ENCODE measurements around the gene CISD3.

GRCh38 chr17:38703742-38704605, 26.2 kb upstream of the CISD3 start:
- TF ChIP-seq, protein P1, sequence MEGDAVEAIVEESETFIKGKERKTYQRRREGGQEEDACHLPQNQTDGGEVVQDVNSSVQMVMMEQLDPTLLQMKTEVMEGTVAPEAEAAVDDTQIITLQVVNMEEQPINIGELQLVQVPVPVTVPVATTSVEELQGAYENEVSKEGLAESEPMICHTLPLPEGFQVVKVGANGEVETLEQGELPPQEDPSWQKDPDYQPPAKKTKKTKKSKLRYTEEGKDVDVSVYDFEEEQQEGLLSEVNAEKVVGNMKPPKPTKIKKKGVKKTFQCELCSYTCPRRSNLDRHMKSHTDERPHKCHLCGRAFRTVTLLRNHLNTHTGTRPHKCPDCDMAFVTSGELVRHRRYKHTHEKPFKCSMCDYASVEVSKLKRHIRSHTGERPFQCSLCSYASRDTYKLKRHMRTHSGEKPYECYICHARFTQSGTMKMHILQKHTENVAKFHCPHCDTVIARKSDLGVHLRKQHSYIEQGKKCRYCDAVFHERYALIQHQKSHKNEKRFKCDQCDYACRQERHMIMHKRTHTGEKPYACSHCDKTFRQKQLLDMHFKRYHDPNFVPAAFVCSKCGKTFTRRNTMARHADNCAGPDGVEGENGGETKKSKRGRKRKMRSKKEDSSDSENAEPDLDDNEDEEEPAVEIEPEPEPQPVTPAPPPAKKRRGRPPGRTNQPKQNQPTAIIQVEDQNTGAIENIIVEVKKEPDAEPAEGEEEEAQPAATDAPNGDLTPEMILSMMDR (IDR thresholded peaks at IDR 0.05): no peak
- TF ChIP-seq POLR2A (IDR thresholded peaks at IDR 0.05) (no peak), POLR2AphosphoS5 (IDR thresholded peaks at IDR 0.05) (no peak)
